ENCODE results near the gene MTRF1L. TPM values are rescaled to one million over a fixed set of nuclear protein-coding genes. Genes with fewer than 3 reads are reported as not detected.

The MTRF1L gene
- total RNA-seq, 4 donors from 2014 or later, result 17.8 to 24.9 (median 22.5) TPM

DNA sequence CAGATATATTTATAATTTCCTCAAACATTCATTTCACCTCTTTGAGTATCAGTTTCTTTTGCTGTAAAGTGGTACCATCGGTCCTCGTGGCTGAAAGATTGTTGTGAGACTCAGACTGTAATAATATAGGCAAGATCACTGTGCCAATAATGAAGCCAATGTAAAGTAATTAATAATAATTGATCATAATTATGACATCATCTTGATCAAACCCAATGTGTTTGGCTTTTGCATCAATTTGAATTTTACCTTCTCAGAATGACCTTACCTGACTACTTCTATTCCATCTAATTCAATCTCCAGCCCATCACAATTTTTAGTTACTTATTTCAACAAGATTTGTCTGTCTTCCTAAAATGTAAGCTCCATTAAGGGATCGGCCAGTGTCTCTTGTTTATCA, 15.8 kb upstream of the MTRF1L start:
- no peaks in the 10 kb centered on the region for H3K36me3 ChIP-seq
- intact Hi-C loops (cut with DNase I; ENCODE audit: low total_unique reads), result no loop called here
- H3K4me3 ChIP-seq, result no peak overlapping the region
- in situ Hi-C loops (cut with MboI; ENCODE audit: low sequenced_read_pairs in 4 of 4), result loop anchor here in 1 of 4 donors (5.0 kb wide), 1 partner anchor 61 kb away; no protein-coding TSS in a partner anchor
- H3K4me1 ChIP-seq, result no peaks in the 10 kb centered on the region
- DNase-seq (no peak), ATAC-seq (no peak)
- TF ChIP-seq POLR2A (IDR thresholded peaks at IDR 0.05), result no peak
- TF ChIP-seq CTCF (IDR thresholded peaks at IDR 0.05 in 4 of 5, conservative IDR thresholded peaks at IDR 0.05 in 1 of 5), result no peak
- H3K27ac ChIP-seq, result no peak overlapping the region
- no peaks in the 10 kb centered on the region for H3K27me3 ChIP-seq
- no peaks in the 10 kb centered on the region for H3K9me3 ChIP-seq

GRCh38 chr6:153016846-153017245, 14.3 kb upstream of the MTRF1L start:
- DNase-seq, result no peak
- TF ChIP-seq CTCF (IDR thresholded peaks at IDR 0.05 in 4 of 5, conservative IDR thresholded peaks at IDR 0.05 in 1 of 5) (no peak), POLR2A (IDR thresholded peaks at IDR 0.05) (no peak)
- in situ Hi-C loops (cut with MboI; ENCODE audit: low sequenced_read_pairs in 4 of 4) (loop anchor here in 1 of 4 donors (5.0 kb wide), 1 partner anchor 60 kb away; no protein-coding TSS in a partner anchor), intact Hi-C loops (cut with DNase I; ENCODE audit: low total_unique reads) (no loop called here)
- ATAC-seq, result no peak
- Histone ChIP-seq H3K4me1 (no peaks in the 10 kb centered on the region), H3K4me3 (no peak overlapping the region), H3K36me3 (no peaks in the 10 kb centered on the region), H3K9me3 (no peaks in the 10 kb centered on the region), H3K27me3 (no peaks in the 10 kb centered on the region), H3K27ac (no peak overlapping the region)

- ATAC-seq (no peak), DNase-seq (no peak)
- Histone ChIP-seq H3K4me3 (no peak overlapping the region), H3K36me3 (no peaks in the 10 kb centered on the region), H3K4me1 (no peaks in the 10 kb centered on the region), H3K27ac (no peak overlapping the region), H3K27me3 (no peaks in the 10 kb centered on the region), H3K9me3 (no peaks in the 10 kb centered on the region)
- in situ Hi-C loops (cut with MboI; ENCODE audit: low sequenced_read_pairs in 4 of 4), result loop anchor here in 1 of 4 donors (5.0 kb wide), 1 partner anchor 58 kb away; no protein-coding TSS in a partner anchor
- intact Hi-C loops (cut with DNase I; ENCODE audit: low total_unique reads), result no loop called here
- no peak for TF ChIP-seq POLR2A (IDR thresholded peaks at IDR 0.05)
- no peak for TF ChIP-seq CTCF (IDR thresholded peaks at IDR 0.05 in 4 of 5, conservative IDR thresholded peaks at IDR 0.05 in 1 of 5)
Observed at GRCh38 chr6:153015094-153015640, 12.7 kb upstream of the MTRF1L start.

DNA sequence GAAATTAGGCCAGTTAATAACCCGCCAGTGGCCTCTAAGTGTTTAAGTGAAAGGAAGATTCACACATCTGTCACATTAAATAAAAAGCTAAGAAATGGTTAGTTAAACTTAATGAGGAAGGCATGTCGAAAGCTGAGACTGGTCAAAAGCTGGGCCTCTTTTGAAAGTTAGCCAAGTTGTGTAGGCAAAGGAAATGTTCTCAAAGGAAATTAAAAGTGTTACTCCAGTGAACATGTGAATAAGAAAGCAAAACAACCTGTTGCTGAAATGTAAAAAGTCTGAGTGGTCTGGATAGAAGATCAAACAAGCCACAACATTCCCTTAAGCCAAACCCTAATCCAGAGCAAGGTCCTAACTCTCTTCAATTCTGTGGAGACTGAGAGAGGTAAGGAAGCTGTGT, 10.9 kb upstream of the MTRF1L start:
- Histone ChIP-seq H3K9me3 (no peaks in the 10 kb centered on the region), H3K27me3 (no peaks in the 10 kb centered on the region), H3K27ac (no peak overlapping the region), H3K4me3 (no peak overlapping the region), H3K36me3 (no peaks in the 10 kb centered on the region), H3K4me1 (no peaks in the 10 kb centered on the region)
- in situ Hi-C loops (cut with MboI; ENCODE audit: low sequenced_read_pairs in 4 of 4), result no loop called here
- ATAC-seq (no peak), DNase-seq (no peak)
- intact Hi-C loops (cut with DNase I; ENCODE audit: low total_unique reads), result no loop called here
- no peak for TF ChIP-seq POLR2A (IDR thresholded peaks at IDR 0.05)
- TF ChIP-seq CTCF (IDR thresholded peaks at IDR 0.05 in 4 of 5, conservative IDR thresholded peaks at IDR 0.05 in 1 of 5), result no peak

DNA sequence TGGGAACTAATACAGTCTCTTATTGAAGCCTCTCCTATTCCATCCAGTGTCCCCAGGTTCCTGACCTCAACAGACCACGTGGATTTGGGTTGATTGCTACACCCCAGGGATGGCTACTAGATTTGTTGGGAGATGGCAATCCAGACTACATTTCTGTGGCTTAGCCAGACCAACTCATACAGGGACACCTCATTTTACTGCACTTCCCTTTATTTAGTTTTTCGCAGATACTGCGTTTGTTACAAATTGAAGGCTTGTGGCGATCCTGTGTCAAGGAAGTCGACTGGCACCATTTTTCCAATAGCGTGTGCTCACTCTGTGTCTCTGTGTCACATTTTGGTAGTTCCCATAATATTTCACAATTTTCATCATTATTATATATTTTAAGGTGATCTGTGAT, 10.3 kb upstream of the MTRF1L start:
- Histone ChIP-seq H3K9me3 (no peaks in the 10 kb centered on the region), H3K4me3 (no peak overlapping the region), H3K4me1 (no peaks in the 10 kb centered on the region), H3K27ac (no peak overlapping the region), H3K36me3 (no peaks in the 10 kb centered on the region), H3K27me3 (no peaks in the 10 kb centered on the region)
- TF ChIP-seq CTCF (IDR thresholded peaks at IDR 0.05 in 4 of 5, conservative IDR thresholded peaks at IDR 0.05 in 1 of 5) (no peak), POLR2A (IDR thresholded peaks at IDR 0.05) (no peak)
- DNase-seq, result no peak
- in situ Hi-C loops (cut with MboI; ENCODE audit: low sequenced_read_pairs in 4 of 4) (no loop called here), intact Hi-C loops (cut with DNase I; ENCODE audit: low total_unique reads) (no loop called here)
- ATAC-seq, result no peak
